Stimulated activated CD4-positive, alpha-beta T cell treated with anti-CD3 and anti-CD28 coated beads, Interleukin-2, amount 100 ng/mL, for 24 hours (primary cell): ENCODE data around the gene CDH2.
"Not testable (repeated sequence)": the region's sequence is repeated elsewhere in the genome, so short reads cannot be mapped to it uniquely, and the experiment has no call there.

ENCODE experiments used
- DNase-seq, 2 donors: peaks; one replicate each; pipeline ENCODE4 v3.0.0-alpha.2; 2020

The CDH2 gene

GRCh38 chr18:27969206-27969605, 207.7 kb downstream of the CDH2 start:
- no peak for DNase-seq

- DNase-seq: no peak
Observed at GRCh38 chr18:27967913-27968824, 208.8 kb downstream of the CDH2 start.

- DNase-seq: no peak
Observed at GRCh38 chr18:27966881-27967280, 210.0 kb downstream of the CDH2 start.

- DNase-seq: no peak
Observed at GRCh38 chr18:27964811-27965210, 212.1 kb downstream of the CDH2 start.

- no peak for DNase-seq
Observed at GRCh38 chr18:27959101-27959500, 217.8 kb downstream of the CDH2 start.

- no peak for DNase-seq
Observed at GRCh38 chr18:27956001-27956640, 220.8 kb downstream of the CDH2 start.

- DNase-seq: no peak
Observed at GRCh38 chr18:27954226-27954625, 222.7 kb downstream of the CDH2 start.

- DNase-seq: no peak
Observed at GRCh38 chr18:27952741-27953140, 224.2 kb downstream of the CDH2 start.

GRCh38 chr18:27950648-27951228, 226.2 kb downstream of the CDH2 start:
- DNase-seq: no peak

- no peak for DNase-seq
Observed at GRCh38 chr18:27948986-27949385, 227.9 kb downstream of the CDH2 start.

- no peak for DNase-seq
Observed at GRCh38 chr18:27942706-27943105, 234.2 kb downstream of the CDH2 start.

- DNase-seq: no peak
Observed at GRCh38 chr18:27931535-27931934, 245.4 kb downstream of the CDH2 start.

GRCh38 chr18:27922780-27923179, 254.2 kb downstream of the CDH2 start:
- DNase-seq: no peak

- no peak for DNase-seq
Observed at GRCh38 chr18:27921904-27922751, 254.8 kb downstream of the CDH2 start.

- no peak for DNase-seq
Observed at GRCh38 chr18:27921392-27921791, 255.5 kb downstream of the CDH2 start.

GRCh38 chr18:27920836-27921235, 256.1 kb downstream of the CDH2 start:
- DNase-seq: no peak

- DNase-seq: not testable (repeated sequence)
Observed at GRCh38 chr18:27906189-27906588, 270.7 kb downstream of the CDH2 start.

GRCh38 chr18:27903906-27904305, 273.0 kb downstream of the CDH2 start:
- DNase-seq: no peak

GRCh38 chr18:27901424-27902226, 275.3 kb downstream of the CDH2 start:
- DNase-seq: no peak
